ENCODE data around the gene TRMT11. TPM values are rescaled to one million over a fixed set of nuclear protein-coding genes. Genes with fewer than 3 reads are reported as not detected.

The TRMT11 gene
- total and polyA plus RNA-seq, 9 of the 15 experiments (the other 6 are each of a cell fraction or from before 2014, with no cell fraction given), result 38.8 to 88.0 (median 59.8) TPM

GRCh38 chr6:125952764-125953501 is 33.4 kb upstream of the TRMT11 start (continued):
- peak in 1 of 2 experiments; percentile 26; a peak in 1 of 3 replicates for TF ChIP-seq CBX3 (IDR thresholded peaks at IDR 0.05; ENCODE audit: borderline replicate concordance in 1 of 2, low read length in 2 of 2)

- intact Hi-C loops (cut with micrococcal nuclease), result no loop called here
- Histone ChIP-seq H3K9me1 (ENCODE audit: control insufficient read depth, insufficient read depth, low read length) (no peaks in the 10 kb centered on the region), H3K4me3 (no peak overlapping the region), H4K20me1 (replicated peaks; ENCODE audit: control insufficient read depth, insufficient read depth, low read length) (no peaks in the 10 kb centered on the region), H2AFZ (ENCODE audit: low read depth, low read length) (no peak overlapping the region; the same call in 1 of the 2 replicates), H3K27ac (ENCODE audit: extremely low read depth, low read depth, low read length) (no peak overlapping the region), H3K36me3 (ENCODE audit: control insufficient read depth, insufficient read depth, low read length) (no peaks in the 10 kb centered on the region), H3K9ac (ENCODE audit: insufficient read depth in 1 of 2, low read depth in 2 of 2, low read length in 2 of 2) (no peak overlapping the region; a peak in 1 of 4 replicates), H3K9me3 (replicated peaks; ENCODE audit: control insufficient read depth, insufficient read depth, low read depth, low read length) (peaks cover 5% of the 10 kb centered on the region; the same call in 1 of the 2 replicates), H3K27me3 (ENCODE audit: control insufficient read depth in 2 of 2, insufficient read depth in 2 of 2, low read length in 2 of 2) (no peaks in the 10 kb centered on the region), H3K4me2 (ENCODE audit: insufficient read depth, low read length) (no peak overlapping the region), H3K4me1 (replicated peaks in 1 of 2; ENCODE audit: control insufficient read depth in 2 of 2, insufficient read depth in 2 of 2, low read length in 2 of 2) (peaks cover 37 to 52% of the 10 kb centered on the region in 2 experiments; a peak in 4 of 5 replicates), H3K79me2 (ENCODE audit: control insufficient read depth, insufficient read depth, low read length) (peaks cover 17% of the 10 kb centered on the region)
- TF ChIP-seq THRAP3 (IDR thresholded peaks at IDR 0.05; ENCODE audit: borderline replicate concordance) (no peak), RAD21 (CRISPR knock-in tag; conservative IDR thresholded peaks at IDR 0.05 in 1 of 2, IDR thresholded peaks at IDR 0.05 in 1 of 2) (peak; percentile 15 to 36; a peak in 1 of 4 replicates), ZBTB33 (CRISPR knock-in tag; IDR thresholded peaks at IDR 0.05) (peak; percentile 83; the same call in 1 of the 2 replicates), HDAC8 (tag; IDR thresholded peaks at IDR 0.05) (no peak), ZNF263 (CRISPR knock-in tag; IDR thresholded peaks at IDR 0.05; ENCODE audit: borderline replicate concordance) (no peak), SPI1 (IDR thresholded peaks at IDR 0.05; ENCODE audit: borderline replicate concordance, low read depth, low read length) (no peak), MCM2 (IDR thresholded peaks at IDR 0.05; ENCODE audit: low read depth) (no peak), CTCF (IDR thresholded peaks at IDR 0.05 in 2 of 3, conservative IDR thresholded peaks at IDR 0.05 in 1 of 3; ENCODE audit: insufficient read depth in 2 of 3, low read depth in 1 of 3, low read length in 3 of 3) (peak; percentile 8 to 37 (median 28); a peak in 2 of 6 replicates)
- WGBS (ENCODE audit: insufficient coverage, low coverage, missing lambda C conversion rate), result 94% methylated on average over 11 of the region's 11 CpGs
- ChIA-PET CTCF (ENCODE audit: low intra/inter-chr PET ratio) (interaction anchor here (1.4 kb wide), 1 partner anchor 95 kb away, joined by 5 read pairs; no protein-coding TSS in a partner anchor), POLR2A (interaction anchor here (0.6 to 3.8 kb wide), 4 partner anchors 10 to 1511 kb away, joined by 3 to 18 read pairs (median 5); no protein-coding TSS in a partner anchor)
- DNase-seq (ENCODE audit: extremely low read depth in 1 of 4, low spot score in 3 of 4), result no peak
- ATAC-seq, result no peak
- in situ Hi-C loops (cut with MboI), result no loop called here
- FAIRE-seq, result no peak
- BruUV-seq (replicated peaks), result no TSS peak
Observed at GRCh38 chr6:125953502-125953875, 32.9 kb upstream of the TRMT11 start.

All from K562 (cell line).